ENCODE results near the gene FOLH1. TPM values are rescaled to one million over a fixed set of nuclear protein-coding genes. Genes with fewer than 3 reads are reported as not detected.
"Not testable (repeated sequence)": the region's sequence is repeated elsewhere in the genome, so short reads cannot be mapped to it uniquely, and the experiment has no call there.

Gene FOLH1
- total RNA-seq, 1 donor from 2014 or later, result 3.9 TPM

GRCh38 chr11:49177936-49178335 is 30.5 kb downstream of the FOLH1 start:
- H3K36me3 ChIP-seq; H3K27ac ChIP-seq; DNase-seq (ENCODE audit: extremely low spot score in 2 of 2); intact Hi-C loops (cut with DNase I); H3K9me3 ChIP-seq; H3K27me3 ChIP-seq; H3K4me3 ChIP-seq; H3K4me1 ChIP-seq: not testable (repeated sequence)

GRCh38 chr11:49175378-49175777 is 33.0 kb downstream of the FOLH1 start:
- DNase-seq (ENCODE audit: extremely low spot score in 2 of 2); H3K36me3 ChIP-seq; H3K4me3 ChIP-seq; H3K4me1 ChIP-seq; H3K27ac ChIP-seq; intact Hi-C loops (cut with DNase I); H3K27me3 ChIP-seq; H3K9me3 ChIP-seq: not testable (repeated sequence)

DNA sequence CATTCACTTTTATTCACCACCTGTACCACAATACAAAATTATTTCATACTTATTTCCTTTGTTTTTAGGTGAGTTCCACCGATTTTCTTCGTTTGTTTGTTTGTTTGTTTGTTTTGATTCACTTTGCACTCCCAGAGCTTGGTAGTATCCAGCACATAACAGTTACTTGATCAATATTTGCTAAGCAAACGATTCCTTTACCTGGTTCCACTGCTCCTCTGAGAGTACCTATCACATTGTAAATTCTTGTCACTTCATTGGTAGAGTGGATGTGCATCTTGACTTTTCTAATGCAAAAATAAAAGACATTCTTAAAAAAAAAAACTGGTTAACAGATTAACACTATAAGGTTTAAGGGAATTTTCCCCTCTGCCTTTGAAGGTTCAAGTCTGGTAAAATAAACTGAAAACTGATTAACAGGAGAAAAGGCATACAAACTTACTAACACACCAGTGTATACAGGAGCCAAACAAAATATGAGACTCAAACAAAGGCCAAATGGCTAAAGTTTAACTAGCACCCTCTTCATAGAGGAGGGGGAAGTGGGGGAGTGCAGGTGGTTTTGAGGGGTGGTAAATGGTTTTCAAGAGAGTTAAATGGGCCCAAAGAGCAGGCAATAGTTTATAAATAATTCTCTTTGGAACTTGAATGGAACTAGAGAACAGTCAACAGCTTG is 33.6 kb downstream of the FOLH1 start:
- H3K27me3 ChIP-seq; H3K4me1 ChIP-seq; H3K9me3 ChIP-seq; DNase-seq (ENCODE audit: extremely low spot score in 2 of 2); H3K27ac ChIP-seq; H3K4me3 ChIP-seq; H3K36me3 ChIP-seq; intact Hi-C loops (cut with DNase I): not testable (repeated sequence)

DNA sequence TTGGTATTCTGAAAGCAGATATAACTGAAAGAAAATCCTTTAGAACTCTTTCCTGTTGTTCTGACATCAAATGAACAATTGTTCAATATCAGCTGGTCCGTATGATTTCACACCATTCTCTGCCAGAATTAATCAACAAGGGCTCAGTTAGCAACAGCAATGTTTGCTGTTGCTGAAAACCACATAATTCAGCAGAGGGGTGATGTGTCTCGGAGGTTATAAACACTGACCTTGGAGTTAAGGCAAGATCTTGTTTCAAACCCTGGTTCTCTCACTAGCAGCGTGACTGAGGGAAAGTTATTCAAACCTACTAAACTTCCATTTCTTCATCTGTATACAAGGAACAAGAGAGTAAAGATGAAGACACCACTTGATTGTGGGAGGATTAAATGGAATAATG is 36.8 kb downstream of the FOLH1 start:
- intact Hi-C loops (cut with DNase I); H3K4me3 ChIP-seq: not testable (repeated sequence)

DNA sequence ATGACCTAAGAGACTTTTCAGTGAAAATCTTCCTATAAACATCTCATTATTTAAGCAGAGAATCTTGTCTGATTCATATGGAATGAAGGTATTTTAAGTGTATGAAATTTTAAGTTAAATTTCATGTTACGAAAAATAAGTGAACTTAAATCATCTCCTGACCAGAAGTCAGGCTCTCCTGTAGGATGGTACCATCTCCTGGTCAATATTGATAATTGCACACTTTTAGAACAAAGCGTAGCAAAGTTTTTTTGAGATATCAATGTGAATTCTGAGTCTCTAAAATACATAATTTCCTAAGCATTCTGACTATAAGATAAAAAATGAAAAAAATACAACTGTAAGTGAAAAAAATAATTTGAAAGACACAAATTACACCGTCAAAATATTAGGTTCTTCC is 38.8 kb downstream of the FOLH1 start:
- H3K27me3 ChIP-seq; DNase-seq (ENCODE audit: extremely low spot score in 2 of 2); H3K36me3 ChIP-seq; intact Hi-C loops (cut with DNase I); H3K4me3 ChIP-seq; H3K4me1 ChIP-seq; H3K9me3 ChIP-seq; H3K27ac ChIP-seq: not testable (repeated sequence)

More for the DNA sequence above, 36.8 kb downstream of the FOLH1 start:
- not testable (repeated sequence) for H3K27ac ChIP-seq; H3K9me3 ChIP-seq; DNase-seq (ENCODE audit: extremely low spot score in 2 of 2); H3K27me3 ChIP-seq; H3K36me3 ChIP-seq; H3K4me1 ChIP-seq

DNA sequence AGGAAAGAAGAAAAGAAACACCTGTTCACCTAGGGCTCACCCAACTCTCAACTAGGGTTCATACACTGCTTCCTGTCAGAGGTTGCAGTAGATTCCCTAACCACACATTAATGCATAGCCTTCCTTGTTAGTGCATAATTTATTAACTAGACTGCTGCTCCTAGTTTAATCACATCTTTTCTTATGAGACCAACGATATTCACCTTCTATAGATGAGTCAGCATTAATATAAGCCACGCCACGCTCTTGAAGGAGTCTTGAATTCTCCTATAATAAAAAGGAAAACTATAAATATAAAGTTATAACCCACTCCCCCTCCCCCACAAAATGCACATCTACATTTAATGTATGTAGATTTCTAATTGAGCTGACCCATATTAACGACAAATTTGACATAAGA is 39.4 kb downstream of the FOLH1 start:
- DNase-seq (ENCODE audit: extremely low spot score in 2 of 2); H3K27ac ChIP-seq; H3K27me3 ChIP-seq; H3K4me1 ChIP-seq; H3K9me3 ChIP-seq; H3K4me3 ChIP-seq; H3K36me3 ChIP-seq; intact Hi-C loops (cut with DNase I): not testable (repeated sequence)

DNA sequence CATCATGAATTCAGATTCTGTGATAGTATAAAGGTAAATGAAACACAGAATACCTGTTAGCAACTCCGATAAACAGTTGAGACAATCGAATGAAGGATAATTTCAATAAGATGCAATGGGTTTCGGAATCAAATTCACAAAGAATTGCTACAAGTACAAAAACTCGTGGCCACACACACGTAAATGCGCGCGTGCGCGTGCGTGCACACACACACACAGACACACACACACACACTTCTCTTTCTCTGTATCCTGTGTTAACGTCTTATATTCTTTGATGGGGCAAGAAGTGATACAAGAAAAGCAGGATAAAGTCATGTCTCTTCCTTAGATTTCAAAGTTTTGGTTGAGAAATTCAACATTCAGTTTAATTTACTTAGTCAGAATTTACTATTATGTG is 57.2 kb downstream of the FOLH1 start:
- intact Hi-C loops (cut with DNase I), result no loop called here
- Histone ChIP-seq H3K27ac (no peak overlapping the region), H3K9me3 (no peaks in the 10 kb centered on the region), H3K27me3 (no peaks in the 10 kb centered on the region), H3K4me3 (no peak overlapping the region), H3K4me1 (no peaks in the 10 kb centered on the region), H3K36me3 (no peaks in the 10 kb centered on the region)
- TF ChIP-seq POLR2A (IDR thresholded peaks at IDR 0.05) (no peak), POLR2AphosphoS5 (IDR thresholded peaks at IDR 0.05; ENCODE audit: insufficient read depth in 1 of 2, low read depth in 1 of 2) (no peak), CTCF (IDR thresholded peaks at IDR 0.05) (no peak)
- DNase-seq (ENCODE audit: extremely low spot score in 2 of 2), result no peak

- intact Hi-C loops (cut with DNase I); H3K27ac ChIP-seq; H3K4me3 ChIP-seq; H3K36me3 ChIP-seq; H3K4me1 ChIP-seq; H3K27me3 ChIP-seq; H3K9me3 ChIP-seq; DNase-seq (ENCODE audit: extremely low spot score in 2 of 2): not testable (repeated sequence)
Measured at GRCh38 chr11:49102356-49102755, 106.0 kb downstream of the FOLH1 start.

Other genes starting within 250 kb of the FOLH1 start
- gene TRIM51G, start 224.7 kb downstream of the FOLH1 start, total RNA-seq, result not detected
- not detected for gene TRIM49B, start 179.8 kb downstream of the FOLH1 start, total RNA-seq
- gene TRIM64C, start 149.5 kb downstream of the FOLH1 start, total RNA-seq, result not detected